Thymus (tissue), 11 donors: Measurements from ENCODE around the gene P2RY14. TPM values are rescaled to one million over a fixed set of nuclear protein-coding genes. Genes with fewer than 3 reads are reported as not detected.

Source experiments
- DNase-seq, 9 donors: peaks; one replicate each; pipeline ENCODE4 v3.0.0-alpha.2; 2013; ENCODE audit warnings: low spot score in 9 of 9, low read depth in 6 of 9, missing footprints in 1 of 9
- H3K27ac ChIP-seq, 2 donors: one replicate each; pipeline ENCODE4 v1.5.1; 2013; ENCODE audit warnings: control low read depth in 1 of 2, low read depth in 1 of 2, low read length in 1 of 2, mild to moderate bottlenecking in 1 of 2, moderate library complexity in 1 of 2
- H3K27me3 ChIP-seq, 2 donors: one replicate each; pipeline ENCODE4 v1.5.1; 2013; ENCODE audit warnings: low read length in 1 of 2; ENCODE audit not compliant: control insufficient read depth in 2 of 2, insufficient read depth in 1 of 2
- H3K36me3 ChIP-seq, 2 donors: one replicate each; pipeline ENCODE4 v1.5.1; 2013; ENCODE audit warnings: low read length in 1 of 2, mild to moderate bottlenecking in 1 of 2, moderate library complexity in 1 of 2; ENCODE audit not compliant: control insufficient read depth in 2 of 2, insufficient read depth in 2 of 2
- H3K4me1 ChIP-seq, 2 donors: one replicate each; pipeline ENCODE4 v1.5.1; 2013; ENCODE audit warnings: low read length in 2 of 2; ENCODE audit not compliant: control insufficient read depth in 2 of 2, insufficient read depth in 2 of 2
- H3K4me3 ChIP-seq, 2 donors: one replicate each; pipeline ENCODE4 v1.5.1; 2013; ENCODE audit warnings: low read length in 2 of 2, control low read depth in 1 of 2, mild to moderate bottlenecking in 1 of 2
- H3K9me3 ChIP-seq, 2 donors: one replicate each; pipeline ENCODE4 v1.5.1; 2013; ENCODE audit warnings: low read length in 1 of 2, mild to moderate bottlenecking in 1 of 2; ENCODE audit not compliant: control insufficient read depth in 2 of 2, insufficient read depth in 1 of 2
- WGBS: extraction: QIAGEN DNeasy Blood & Tissue Kit; methylation state at CpG from one replicate; pipeline ENCODE4 v1.1.7; 2013; 5-methylcytosine and 5-hydroxymethylcytosine counted together
- polyA plus RNA-seq: library from polyadenylated mRNA; stranded (reverse); fragments of 200-250 nt; gene quantifications from one replicate; pipeline ENCODE4 v1.2.3, GENCODE V29; 2013
- total RNA-seq: library from RNA; stranded (reverse); fragments of 120-200 nt; gene quantifications from one replicate; pipeline ENCODE4 v1.2.4, GENCODE V29; 2013
- donor health status: healthy.

The P2RY14 gene
- total and polyA plus RNA-seq, 2 donors = 2.1 to 8.2 TPM

GRCh38 chr3:151204530-151205402 lies 73.6 kb downstream of the P2RY14 start:
- Histone ChIP-seq H3K36me3 (no peaks in the 10 kb centered on the region), H3K27ac (peak overlapping the region; percentile 62 to 75), H3K4me1 (peaks cover 13 to 18% of the 10 kb centered on the region in 2 donors), H3K27me3 (no peaks in the 10 kb centered on the region), H3K4me3 (no peak overlapping the region), H3K9me3 (no peaks in the 10 kb centered on the region)
- DNase-seq = no peak
- 80% methylated on average over 3 of the region's 3 CpGs for WGBS

- Histone ChIP-seq H3K27me3 (no peaks in the 10 kb centered on the region), H3K27ac (peak within 1 kb of the TSS; percentile 80 to 81), H3K36me3 (no peaks in the 10 kb centered on the region), H3K9me3 (no peaks in the 10 kb centered on the region), H3K4me3 (peak within 1 kb of the TSS; percentile 21 to 43), H3K4me1 (peaks cover 13 to 17% of the 10 kb centered on the region in 2 donors)
- peak in 8 of 9 donors; percentile 34 to 89 (median 68) for DNase-seq
- 18% methylated on average over 3 of the region's 3 CpGs for WGBS
These were observed 75.3 kb downstream of the P2RY14 start, which contains the start of gene GPR171 for GRCh38 chr3:151203051-151203420. GPR171 (minus strand) TSS chr3:151203216; CDS start chr3:151199386, 3,830 bp downstream.

DNA sequence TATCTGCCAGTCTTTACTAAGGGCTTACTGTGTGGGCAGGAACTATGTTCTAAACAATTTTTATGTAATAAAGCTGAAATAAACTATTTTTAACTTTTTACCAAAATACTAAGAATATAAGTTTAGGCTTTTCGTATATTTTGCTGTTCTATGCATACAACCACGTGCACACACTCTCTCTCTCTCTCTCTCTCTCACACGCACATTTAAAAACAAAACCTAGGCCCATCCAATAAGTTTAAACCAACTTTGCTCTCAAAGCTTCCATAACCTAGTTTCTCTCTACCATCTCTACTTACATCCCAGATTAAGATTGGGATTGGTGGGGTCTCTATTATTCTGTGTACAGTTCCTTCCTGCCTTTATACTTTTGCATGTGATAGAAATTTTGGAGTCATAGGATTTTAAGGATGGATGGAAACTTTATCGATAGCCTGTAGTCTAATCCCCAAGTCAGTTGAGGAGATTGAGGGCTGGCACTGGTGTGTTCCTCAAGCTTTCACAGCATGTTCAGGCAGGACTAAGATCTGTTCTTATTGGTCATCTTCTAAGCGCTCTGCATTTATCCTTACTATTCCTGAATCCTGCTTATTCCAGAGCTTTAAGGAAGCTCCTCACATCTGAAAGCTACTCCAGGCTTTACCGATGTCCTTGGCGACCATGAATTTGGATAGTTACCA lies 77.2 kb downstream of the P2RY14 start:
- H3K4me3 ChIP-seq = peak overlapping the region; percentile 1 to 22
- peak overlapping the region; percentile 8 to 46 for H3K27ac ChIP-seq
- peaks cover 13 to 15% of the 10 kb centered on the region in 2 donors for H3K4me1 ChIP-seq
- H3K9me3 ChIP-seq = no peaks in the 10 kb centered on the region
- H3K36me3 ChIP-seq = no peaks in the 10 kb centered on the region
- no peak for DNase-seq
- 94% methylated on average over 7 of the region's 7 CpGs for WGBS
- H3K27me3 ChIP-seq = no peaks in the 10 kb centered on the region

DNA sequence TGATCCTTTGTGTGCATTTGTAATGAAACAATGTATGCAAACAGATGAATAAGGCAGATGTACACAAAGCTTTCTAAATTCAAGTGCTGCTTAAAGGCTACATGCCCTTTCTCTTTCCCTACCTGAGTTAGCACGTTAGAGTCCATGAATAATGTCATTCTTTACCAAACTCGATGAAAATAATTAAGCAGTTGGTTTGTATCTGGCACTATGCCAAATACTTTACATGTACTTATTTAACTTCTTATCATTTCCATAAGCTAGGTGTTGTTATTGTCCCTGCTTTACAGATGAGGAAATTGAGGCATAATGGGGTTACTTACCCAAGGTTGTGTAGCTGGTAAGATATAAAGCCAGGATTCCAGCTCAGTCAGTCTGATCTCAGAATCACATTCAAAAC lies 77.8 kb downstream of the P2RY14 start:
- Histone ChIP-seq H3K9me3 (no peaks in the 10 kb centered on the region), H3K36me3 (no peaks in the 10 kb centered on the region), H3K4me1 (peaks cover 12% of the 10 kb centered on the region in 2 donors), H3K27ac (no peak overlapping the region), H3K27me3 (no peaks in the 10 kb centered on the region), H3K4me3 (peak overlapping the region in 1 of 2 donors; percentile 22)
- no peak for DNase-seq
- 94% methylated on average over 2 of the region's 2 CpGs for WGBS

DNA sequence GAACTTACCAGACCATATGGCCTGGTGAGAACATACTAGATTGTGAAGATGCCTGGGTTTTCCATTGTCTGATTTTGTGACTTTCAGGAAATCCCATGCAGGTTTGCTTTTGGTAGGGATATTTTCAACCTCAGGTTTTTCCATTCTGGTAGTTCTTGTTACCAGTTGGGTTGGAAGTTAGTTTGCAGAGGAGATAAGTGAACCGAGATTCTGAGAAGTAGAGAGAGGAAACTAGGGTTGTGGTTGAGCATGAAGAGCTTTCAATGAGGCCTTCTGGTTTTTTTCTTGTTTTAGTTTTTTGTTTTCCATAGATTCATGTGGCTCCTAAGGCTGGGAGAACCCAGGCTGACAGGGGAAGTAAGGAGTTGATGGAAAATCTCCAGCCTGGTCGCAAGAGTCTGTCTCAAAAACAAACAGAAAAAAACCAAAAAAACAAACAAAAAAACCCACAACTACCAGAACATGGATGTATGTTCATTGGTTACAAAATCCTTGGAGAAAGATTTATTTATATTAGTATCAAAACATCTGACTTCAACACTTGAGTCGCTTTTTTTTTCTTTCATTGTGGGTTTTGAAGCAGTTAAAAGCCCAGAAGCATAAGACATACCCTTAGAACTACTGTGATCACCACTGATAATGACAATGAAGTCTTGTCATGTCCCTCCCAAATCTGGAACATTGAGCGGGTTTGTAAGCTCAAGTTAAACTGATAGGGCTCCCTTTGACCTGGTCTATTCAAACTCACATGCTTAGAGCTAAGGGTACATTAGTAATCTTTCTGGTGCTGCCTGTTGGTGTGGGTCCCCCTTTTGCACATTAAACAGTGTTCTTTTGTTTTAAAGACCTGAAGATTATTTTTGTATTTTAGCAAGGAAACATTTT lies 78.5 kb downstream of the P2RY14 start:
- H3K9me3 ChIP-seq = no peaks in the 10 kb centered on the region
- DNase-seq = peak in 2 of 9 donors; percentile 34 to 63
- 44% methylated on average over 4 of the region's 4 CpGs for WGBS
- H3K27ac ChIP-seq = peak overlapping the region; percentile 44 to 77
- no peak overlapping the region for H3K4me3 ChIP-seq
- no peaks in the 10 kb centered on the region for H3K36me3 ChIP-seq
- peaks cover 9% of the 10 kb centered on the region in 2 donors for H3K4me1 ChIP-seq
- H3K27me3 ChIP-seq = no peaks in the 10 kb centered on the region

- Histone ChIP-seq H3K4me1 (peaks cover 9% of the 10 kb centered on the region in 2 donors), H3K36me3 (no peaks in the 10 kb centered on the region), H3K27me3 (no peaks in the 10 kb centered on the region), H3K27ac (no peak overlapping the region), H3K4me3 (no peak overlapping the region), H3K9me3 (no peaks in the 10 kb centered on the region)
- DNase-seq = no peak
- WGBS = 96% methylated on average over 5 of the region's 5 CpGs
These were observed 79.5 kb downstream of the P2RY14 start for GRCh38 chr3:151198849-151199248.

DNA sequence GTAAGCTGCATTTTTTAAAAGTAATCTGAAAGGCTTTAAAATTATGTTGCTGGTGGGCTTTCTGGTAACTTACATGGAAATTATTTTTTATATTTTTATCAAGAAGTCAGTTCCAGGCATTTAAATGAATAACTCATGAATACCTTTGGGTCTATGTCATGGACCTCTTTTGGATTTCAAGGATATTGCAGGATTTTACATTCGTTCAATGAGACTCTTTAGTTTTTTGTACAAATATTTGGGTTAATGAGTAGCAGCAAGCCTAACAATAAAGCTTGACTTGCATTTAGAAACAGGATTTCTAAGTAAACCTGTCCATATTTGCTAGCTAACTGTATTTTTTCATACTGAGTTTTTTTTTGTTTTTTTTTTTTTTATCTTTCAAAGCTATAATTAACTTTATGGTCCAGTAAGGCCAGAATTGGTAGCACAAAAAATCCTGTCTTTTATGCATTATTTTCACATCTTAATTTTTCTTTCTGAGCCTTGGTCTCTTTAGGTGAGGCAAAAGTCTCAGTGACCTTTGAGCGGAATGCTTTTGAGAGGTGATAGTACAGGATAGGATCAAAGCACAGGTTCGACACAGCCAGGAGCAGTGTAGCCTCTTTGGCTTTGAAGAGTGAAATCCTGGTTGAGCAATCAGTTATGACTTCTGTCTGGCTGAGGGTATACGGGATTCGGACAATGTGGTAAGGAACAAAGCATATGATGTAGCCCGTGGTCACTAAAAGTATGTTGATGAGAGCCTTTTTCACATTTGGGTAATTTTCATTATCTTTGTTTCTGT lies 80.2 kb downstream of the P2RY14 start:
- no peak overlapping the region for H3K27ac ChIP-seq
- H3K4me1 ChIP-seq = peaks cover 9% of the 10 kb centered on the region in 2 donors
- no peaks in the 10 kb centered on the region for H3K36me3 ChIP-seq
- no peaks in the 10 kb centered on the region for H3K9me3 ChIP-seq
- no peak for DNase-seq
- 97% methylated on average over 6 of the region's 6 CpGs for WGBS
- H3K4me3 ChIP-seq = no peak overlapping the region
- no peaks in the 10 kb centered on the region for H3K27me3 ChIP-seq

DNA sequence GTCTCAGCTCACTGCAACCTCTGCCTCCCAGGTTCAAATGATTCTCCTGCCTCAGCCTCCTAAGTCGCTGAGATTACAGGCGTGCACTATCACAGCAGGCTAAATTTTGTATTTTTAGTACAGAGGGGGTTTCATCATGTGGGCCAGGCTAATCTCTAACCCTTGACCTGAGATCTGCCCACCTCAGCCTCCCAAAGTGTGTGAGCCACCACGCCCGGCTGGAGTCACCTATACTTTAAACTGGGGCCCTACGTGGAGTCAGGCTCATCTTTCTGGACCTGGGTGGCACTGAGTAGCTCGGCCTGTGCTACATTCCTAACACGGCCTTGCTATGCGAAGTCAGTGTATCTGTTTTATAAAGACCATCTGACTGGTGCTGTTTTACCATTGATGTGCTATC lies 81.1 kb downstream of the P2RY14 start:
- 98% methylated on average over 8 of the region's 8 CpGs for WGBS
- H3K27me3 ChIP-seq = no peaks in the 10 kb centered on the region
- H3K4me3 ChIP-seq = no peak overlapping the region
- peaks cover 7 to 9% of the 10 kb centered on the region in 2 donors for H3K4me1 ChIP-seq
- no peak overlapping the region for H3K27ac ChIP-seq
- no peak for DNase-seq
- H3K9me3 ChIP-seq = no peaks in the 10 kb centered on the region
- H3K36me3 ChIP-seq = no peaks in the 10 kb centered on the region
